Neural progenitor cell (in vitro differentiated cells): ENCODE measurements around the gene PPFIBP1.

Experiments used
- CTCF ChIP-seq: fragments of 200-600 bp; sonication (generic); IDR thresholded peaks from 2 replicates; pipeline ENCODE4 v1.5.1; 2017; ENCODE audit warnings: antibody characterized with exemption, mild to moderate bottlenecking
- EZH2 ChIP-seq: fragments of 200-600 bp; sonication (generic); IDR thresholded peaks from 2 replicates; pipeline ENCODE4 v1.6.1; 2017; ENCODE audit warnings: antibody characterized with exemption, mild to moderate bottlenecking, moderate library complexity

DNA sequence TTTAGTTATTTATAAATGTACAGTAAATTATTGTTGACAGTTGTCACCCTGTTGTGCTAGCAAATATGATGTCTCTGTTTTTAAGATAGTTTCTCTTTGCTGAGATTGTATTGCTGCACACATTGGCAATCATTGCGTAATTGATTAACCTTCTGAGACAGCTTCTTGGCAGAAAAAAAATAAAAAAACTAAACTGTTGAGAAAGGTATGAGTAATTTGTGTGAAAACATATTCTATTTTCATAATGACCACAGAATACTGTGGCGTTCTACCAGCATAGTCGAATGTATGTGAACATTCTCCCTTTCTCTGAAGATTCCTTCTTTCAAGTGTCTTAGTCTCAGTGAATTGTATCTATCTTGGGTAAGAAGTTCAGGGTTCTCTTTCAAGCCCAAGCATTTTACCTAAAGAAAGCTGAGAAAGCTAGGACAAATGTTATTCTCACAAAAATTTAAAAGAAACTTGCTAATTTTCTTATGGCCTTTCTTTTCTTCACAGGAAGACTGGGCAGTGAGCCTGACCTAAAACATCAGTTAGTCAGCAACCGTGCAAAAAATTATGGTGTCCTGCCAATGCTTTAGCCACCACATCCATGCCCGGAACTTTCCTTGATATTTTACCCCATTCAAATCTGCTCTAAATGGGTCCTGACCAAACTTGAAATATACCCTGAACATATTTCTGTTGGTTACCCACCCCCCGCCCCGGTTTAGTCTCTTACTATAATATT lies 103.3 kb downstream of the PPFIBP1 start:
- TF ChIP-seq CTCF, result no peak
- no peak for TF ChIP-seq EZH2
